COLO668 (cell line): ENCODE results near the gene VDAC1.
"Not testable (repeated sequence)": the region's sequence is repeated elsewhere in the genome, so short reads cannot be mapped to it uniquely, and the experiment has no call there.

ENCODE experiments used
- DNase-seq: peaks from one replicate; lab custom pipeline; 2025; ENCODE audit not compliant: unreplicated experiment; lab: John Stamatoyannopoulos, UW

VDAC1 gene

DNA sequence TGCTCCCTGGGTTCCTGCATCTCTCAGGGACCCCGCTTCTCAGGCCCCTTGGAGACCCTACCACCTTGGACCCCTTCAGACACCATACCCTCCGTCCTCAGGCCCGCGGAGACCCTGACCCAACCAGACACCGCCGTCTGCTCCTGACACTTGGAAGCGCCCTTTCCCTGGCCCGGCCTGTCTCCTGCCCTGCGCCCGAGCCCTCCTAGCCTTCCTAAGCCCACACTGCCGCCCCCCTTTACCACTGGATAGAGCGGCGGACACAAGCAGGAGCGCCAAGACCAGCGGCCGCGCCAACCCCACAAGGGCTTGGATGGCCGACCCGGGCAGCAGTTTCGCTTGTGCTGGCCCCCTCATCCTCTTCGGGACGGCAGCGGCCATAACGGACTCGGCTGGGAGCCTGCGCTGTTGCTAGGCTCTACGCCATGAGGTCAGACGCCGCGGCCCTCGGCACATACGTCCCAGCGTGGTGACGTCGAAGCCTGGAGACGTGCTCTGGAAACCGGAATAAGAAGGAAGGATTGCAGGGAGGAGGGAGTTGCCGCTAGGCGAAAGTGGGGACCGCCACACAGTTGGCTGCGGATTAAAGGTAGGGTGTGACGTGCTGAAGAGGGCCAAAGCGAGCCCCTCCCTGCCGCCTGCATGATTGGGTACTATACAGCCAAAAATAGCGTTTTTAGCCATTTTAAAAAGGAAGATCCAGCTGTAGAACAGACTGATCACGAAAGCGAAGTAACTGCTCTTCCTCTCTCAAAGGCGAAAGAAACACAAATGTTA is 36.4 kb downstream of the VDAC1 start, which contains the start of gene C5orf15:
TSS of gene C5orf15 (minus strand) at position 422 of the 777 bp plus-strand sequence. CDS start at position 381, 41 bp downstream.
- peak; percentile 90 for DNase-seq

DNA sequence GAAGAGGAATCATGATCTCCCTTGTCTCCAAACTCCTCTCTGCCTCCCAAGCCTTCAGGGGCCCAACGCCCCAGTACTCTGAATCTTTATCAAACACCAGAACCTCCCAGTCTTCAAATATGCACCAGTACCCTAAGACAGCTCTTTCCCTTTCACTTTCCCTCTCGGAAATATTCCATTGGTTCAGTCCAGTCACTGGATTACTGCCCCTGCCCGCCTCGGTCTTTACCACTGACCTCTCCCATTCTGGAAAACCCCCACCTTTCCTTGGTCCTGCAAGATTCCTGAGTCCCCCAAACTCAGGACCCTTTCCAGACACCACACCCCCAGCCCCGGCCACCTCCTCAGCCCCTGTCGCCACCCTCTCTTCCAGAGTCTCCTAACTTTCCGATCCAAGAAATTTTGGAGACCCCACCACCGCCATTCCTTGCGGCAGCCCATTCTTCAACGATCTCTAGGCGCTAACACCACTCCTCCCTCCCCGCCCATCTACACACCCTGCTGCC is 37.0 kb downstream of the VDAC1 start:
- peak; percentile 14 for DNase-seq

DNA sequence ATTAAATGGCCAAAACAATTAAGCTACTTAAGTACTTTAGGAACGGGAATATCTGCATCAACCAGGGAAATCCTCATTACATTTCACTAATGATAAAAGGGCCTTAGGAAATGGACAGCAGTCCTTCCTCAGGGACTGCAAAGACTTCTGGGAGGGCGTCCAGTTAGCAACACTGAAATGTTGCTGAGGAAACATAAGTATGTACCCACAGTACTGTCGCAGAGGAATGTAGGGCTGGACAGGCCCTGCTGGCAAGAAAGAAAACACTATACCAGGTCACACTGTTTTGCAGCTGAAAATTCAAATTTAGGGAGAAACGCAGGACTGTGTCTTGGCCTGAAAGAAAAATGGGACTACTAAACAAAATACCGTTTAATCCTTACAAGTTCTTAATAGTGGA is 37.7 kb downstream of the VDAC1 start:
- DNase-seq = no peak

DNA sequence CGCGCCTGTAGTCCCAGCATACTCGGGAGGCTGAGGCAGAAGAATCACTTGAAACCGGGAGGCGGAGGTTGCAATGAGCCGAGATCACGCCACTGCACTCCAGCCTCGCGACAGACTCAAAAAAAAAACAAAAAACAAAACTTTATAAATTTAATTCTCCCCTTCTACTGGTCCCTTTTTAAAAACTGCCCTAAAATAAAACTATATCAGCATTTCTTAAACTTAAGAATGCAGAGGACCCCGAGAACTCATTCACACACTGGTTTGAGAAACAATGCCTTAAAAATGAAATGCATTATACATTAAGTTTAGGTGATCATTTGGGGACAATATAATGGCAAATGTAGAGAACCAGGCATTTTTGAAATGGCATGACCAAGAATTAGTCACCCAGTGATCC is 38.7 kb downstream of the VDAC1 start:
- no peak for DNase-seq

DNA sequence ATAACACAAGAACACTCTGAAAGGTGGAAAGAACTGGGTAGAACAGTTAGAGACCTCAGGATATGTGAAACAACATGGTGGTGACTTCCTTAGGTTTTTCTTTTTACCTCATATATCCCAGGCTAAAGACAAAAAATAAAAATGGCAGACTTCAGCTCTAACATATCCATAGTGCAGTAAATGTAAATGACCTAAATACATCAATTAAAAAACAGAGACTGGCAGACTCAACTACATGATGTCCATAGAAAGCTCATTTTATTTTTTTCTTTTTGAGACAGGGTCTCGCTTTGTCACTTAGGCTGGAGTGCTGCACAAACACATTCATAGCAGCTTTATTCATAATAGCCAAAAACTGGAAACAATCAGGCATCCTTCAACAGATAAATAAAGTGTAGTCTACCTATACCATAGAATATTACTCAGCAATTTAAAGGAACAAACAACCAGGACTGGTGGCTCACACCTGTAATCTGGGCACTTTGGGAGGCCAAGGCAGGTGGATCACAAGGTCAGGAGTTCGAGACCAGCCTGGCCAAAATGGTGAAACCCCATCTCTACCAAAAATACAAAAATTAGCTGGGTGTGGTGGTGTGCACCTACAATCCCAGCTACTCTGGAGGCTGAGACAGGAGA is 41.2 kb downstream of the VDAC1 start:
- no peak for DNase-seq

DNA sequence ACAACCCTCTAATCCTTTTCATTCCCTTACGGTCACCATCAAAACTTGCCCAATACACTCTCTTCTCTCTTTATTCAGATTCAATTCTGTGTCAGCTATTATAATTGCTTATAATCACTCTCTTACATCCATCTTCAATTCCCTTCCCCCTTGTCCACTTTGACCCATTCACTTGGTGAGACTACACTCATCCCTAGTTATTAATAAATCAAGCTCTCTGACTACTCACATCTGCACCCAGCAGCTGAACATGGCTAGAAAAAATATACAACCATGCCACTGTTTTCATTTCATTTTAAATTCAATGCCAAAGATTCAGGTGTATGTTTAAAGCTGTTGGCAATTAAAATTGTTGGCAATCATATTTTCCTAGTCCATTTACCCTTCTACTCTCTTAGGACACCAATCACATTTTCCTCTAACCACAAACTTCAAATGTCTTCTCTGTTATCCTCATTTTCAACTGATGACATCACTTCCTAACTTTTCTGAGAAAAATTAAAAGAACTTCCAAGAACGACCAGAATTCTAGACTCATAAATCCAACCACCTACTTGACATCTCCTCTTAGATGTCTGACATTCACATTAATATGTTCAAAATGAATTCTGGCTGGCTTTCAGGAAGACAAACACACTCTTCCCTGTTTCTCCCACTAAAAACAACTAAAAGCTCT is 41.8 kb downstream of the VDAC1 start:
- no peak for DNase-seq

DNA sequence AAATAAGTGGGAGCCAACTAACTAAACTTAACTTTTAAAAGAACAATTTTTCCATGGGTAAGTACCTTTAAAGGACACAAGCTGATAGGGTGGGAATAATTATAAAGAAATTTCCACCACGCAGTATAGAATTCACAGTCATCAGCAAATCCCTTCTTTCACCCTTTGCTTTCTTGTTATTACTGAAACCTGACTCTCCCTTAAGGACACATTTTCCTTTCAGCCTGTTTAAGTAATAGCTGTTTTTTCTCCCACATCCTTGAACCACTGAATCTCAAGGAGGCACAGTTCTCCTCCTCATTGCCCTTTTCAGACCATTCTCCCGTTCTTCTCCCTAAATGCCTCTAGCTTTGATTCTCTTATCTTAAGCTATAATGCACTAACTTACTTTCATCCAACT is 42.6 kb downstream of the VDAC1 start:
- DNase-seq = no peak

DNA sequence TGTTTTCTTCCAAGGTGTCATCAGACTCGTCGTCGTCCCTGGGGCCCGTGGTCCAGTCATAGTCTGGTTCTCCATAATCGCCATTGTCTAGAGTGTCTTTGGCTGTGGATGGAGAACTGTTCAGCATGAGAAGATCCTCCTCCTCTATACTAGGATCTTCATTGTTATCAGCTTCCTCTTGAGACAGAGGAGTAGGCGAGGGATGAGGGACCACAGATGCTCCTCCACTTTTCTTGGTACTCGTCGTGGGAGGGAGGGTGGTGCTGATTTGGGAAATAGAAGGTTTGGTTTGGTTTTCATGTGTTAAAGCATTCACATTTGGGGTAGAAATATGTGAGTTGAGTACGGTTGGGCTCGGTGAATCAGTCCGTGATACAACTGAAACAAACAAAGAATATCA is 45.1 kb downstream of the VDAC1 start:
- no peak for DNase-seq

DNA sequence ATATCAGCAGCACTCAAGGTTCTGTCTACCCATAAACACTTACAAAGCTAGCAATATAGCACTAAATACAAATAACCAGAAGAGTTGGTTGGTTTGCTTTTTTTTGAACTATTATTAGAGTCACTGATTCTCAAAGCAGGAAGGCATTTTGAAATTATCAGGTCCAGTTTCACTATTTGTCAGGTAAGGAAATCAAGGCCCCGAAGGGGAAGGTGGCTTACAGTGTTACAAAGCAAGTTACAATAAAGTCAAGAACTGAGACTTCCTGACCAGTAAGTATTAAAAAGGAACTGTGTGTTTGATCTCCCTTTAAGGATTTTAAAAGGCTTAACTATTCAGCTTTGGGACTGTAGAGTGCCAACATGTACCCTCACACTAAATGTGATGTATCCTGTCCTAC is 47.2 kb downstream of the VDAC1 start:
- DNase-seq = no peak

DNA sequence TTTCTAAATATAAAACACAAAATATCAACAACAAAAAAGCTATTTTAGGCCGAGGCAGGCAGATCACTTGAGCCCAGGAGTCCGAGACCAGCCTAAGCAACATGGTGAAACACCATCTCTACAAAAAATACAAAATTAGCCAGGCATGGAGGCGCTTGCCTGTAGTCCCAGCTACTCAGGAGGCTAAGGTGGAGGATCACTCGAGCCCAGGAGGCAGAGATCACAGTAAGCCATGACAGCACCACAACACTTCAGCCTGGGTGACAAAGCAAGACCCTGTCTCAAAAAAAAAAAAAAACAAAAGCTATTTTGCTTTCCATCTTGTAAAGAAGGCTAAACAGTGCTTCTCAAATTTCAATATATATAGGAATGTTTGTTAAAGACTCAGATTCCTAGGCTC is 47.7 kb downstream of the VDAC1 start:
- DNase-seq = no peak

DNA sequence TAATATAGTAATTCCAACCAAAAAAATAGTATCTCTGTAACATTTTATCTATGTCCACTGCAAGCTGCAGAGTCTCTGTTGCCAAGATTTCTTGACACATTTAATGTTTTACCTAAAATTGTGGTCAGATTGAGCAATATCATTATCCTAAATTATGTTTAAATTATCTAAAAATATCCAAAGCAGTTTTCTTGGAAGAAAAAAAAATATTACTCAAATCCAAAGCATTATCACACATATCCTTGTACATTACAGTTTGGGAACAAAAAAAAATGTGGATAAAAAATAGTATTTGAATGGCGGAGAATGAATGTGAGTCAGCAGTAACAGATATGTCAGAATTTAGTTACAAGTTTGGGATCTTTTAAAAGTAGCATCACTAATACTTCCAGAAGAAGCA is 48.6 kb downstream of the VDAC1 start:
- DNase-seq = not testable (repeated sequence)

DNA sequence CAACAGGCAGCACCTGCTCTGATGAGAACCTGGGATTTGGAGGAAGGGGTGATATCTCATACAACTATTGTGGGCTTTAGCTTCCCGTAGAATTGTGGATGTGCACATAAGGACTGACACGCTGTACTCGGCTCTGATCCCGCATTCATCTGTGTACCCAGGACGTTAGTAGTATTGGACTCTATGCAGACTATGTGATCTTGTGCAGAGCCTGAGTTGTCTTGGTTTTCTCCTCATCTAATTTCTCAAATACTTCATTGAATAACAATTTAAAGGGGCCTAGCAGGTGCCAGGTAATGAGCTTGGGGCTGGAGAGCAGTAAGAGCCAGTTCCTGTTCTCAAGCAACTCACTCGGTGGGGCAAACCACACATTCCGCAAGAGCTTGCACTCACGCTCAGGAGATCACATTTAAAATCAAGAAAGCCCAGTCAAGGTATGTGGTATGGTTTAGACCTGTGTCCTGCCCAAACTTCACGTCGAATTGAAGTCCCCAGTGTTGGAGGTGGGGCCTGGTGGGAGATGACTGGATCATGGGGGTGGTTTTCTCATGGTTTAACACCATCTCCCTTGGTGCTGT is 51.1 kb downstream of the VDAC1 start:
- no peak for DNase-seq

DNA sequence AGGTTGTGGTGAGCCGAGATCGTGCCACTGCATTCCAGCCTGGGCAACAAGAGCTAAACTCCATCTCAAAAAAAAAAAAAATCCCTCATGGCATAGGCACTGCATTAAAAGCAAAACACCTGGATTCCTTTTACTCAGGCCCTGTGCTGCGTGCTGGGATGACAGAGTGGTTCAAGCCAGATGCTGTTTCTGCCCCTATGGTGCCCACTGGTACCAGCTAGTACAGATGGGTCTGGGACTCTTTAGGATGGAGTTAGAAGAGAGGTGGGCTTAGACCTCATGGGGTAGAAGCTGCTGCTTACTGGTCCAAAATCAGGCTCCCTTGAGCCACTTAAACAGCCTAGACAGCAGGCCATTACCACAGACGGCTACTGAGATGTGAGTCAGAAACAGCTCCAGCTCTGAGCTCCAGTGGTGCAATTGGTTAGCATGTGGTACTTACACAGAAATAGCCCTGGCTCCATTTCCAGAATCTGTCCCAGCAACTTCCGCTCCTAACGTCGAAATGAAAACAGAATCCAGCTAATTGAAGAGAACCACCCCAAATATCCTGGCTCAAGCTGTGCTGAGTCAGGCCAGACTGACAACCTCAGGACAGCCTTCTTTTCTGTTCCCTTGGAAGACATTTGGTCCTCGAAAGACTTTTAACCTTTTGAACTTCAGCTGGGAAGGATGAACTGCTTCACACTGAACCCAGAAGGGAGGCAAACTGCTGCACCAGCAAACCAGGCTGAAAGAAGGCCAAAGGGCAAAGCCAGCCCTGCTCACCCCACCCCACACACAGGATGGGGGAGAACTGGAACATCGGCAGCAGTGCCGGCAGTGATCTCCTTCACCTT is 51.8 kb downstream of the VDAC1 start:
- no peak for DNase-seq

DNA sequence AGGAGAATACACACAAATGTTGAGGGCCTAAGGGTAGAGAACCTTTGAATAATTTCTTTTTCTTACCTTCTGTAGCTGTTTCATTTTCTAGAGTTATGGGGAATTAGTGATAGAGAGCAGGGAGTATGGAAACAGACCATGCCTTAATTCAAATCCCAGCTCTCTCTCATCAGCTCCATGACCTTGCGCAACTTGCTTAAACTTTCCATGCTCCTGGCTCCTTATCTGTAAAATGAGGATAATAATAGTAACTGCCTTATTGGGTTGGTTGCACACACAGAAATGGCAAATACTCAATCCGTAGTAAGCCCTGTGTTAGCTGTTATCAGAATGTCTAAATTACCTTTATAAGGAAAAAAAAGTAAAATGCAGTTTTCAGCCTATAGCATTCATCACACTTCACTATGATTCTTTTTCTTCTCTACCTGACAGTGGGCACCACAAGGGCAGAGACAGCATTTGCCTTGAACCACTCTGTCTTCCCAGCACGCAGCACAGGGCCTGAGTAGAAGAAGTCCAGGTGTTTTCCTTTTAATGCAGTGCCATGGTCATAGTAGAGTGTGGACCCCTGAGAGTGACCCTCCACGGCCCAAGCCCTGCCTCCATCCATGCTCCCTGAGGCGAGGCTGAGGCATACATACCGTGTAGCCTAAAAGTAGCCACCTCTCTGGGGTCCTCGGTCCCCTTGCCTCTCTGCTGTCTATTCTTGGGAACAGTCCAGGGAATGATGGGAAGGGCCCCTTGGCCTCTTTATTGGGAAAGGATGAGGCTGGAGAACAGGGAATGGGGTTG is 53.8 kb downstream of the VDAC1 start:
- DNase-seq = no peak

DNA sequence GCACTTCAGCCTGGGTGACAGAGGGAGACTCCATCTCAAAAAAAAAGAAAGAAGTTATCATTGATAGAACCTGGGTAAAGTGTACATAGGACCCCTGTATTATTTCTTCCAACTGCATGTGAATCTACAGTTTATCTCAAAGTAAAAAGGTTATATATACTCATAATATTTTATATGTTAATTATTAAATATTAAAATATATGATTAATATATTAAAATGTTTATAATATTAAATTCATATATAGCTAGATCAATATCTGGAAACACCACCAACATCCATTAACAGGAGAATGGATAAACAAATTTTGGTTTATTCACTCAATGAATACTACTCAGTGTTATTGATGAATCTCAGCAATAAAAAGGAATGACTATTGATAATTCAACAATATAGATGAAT is 56.1 kb downstream of the VDAC1 start:
- DNase-seq = no peak

DNA sequence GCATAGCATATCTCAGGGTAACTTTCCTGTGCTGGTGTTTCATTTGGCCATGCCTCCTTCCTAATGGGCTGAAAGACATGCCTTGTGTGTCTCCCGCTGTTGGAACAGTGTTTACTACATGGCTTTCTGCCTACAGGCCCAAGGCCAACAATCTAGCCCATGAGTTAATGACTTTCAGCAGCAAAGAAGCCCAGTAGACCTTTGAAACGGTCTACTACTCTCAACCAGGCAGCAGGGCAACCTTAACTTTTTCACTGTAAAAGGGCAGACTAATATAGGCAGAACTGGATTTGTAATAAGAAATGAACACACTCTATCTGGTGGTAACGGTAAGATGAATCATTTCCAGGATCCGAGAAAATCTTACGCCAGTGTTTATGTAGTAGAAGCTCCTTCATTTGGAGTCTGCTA is 57.3 kb downstream of the VDAC1 start:
- no peak for DNase-seq

DNA sequence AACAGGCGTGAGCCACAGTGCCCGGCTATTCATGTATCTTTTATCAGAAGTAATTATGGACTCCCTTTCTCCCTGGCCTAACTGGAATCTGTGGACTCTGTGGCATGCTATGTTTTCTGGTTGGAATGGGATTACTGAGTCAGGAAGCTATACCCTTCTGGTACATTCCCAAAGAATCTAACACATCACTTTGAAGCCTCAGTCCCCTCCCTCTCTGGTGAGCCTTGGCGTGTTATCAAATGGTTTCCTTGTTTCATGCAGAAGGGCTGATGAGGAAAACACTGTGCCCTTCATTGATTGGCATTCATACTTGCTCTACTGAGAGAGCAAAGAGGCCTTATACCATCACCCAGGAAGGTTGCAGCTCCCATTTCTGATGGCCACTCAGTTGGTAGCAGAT is 59.2 kb downstream of the VDAC1 start:
- no peak for DNase-seq

DNA sequence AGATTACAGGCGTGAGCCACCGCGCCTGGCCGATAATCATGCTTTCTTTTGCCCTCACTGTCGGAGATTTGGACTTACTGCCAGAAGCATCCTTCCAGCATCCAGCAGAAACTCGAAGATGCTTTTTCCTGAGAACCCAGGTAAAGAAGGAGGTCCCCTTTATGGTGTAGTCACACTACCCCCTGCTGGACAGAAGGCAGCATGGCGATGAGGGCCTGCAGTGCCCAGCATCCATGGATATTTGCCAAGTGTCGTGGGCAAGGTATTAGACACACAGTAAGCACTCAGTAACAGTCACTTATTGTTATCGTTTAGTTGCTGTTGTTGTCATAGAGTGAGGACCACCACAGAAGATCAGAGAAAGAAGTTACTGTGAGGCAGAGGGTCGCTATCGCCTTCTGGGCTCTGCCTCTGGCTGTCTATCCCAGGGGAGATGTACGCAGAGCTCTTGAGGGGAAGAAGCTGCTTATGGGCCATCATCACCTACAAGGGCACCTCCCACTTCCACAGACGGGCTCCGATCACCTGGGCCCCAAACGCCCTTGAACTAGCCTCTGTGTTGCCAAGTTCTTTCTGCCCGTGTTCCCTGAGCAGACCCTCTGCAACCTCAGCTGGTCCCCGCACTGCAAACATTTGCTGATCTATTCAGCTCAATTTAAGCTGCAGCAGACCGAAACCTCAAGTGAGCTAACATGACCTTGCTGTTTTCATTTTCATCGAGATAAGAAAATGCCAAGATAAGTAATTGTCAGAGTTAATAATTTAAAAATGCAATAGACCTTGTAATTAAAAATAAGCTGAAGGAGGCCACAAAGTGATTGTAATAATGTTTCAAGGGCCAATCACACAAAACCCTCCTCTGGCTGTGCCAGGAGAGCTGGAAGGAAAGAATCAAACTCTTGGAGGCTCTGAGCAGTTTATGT is 60.3 kb downstream of the VDAC1 start:
- peak; percentile 45 for DNase-seq

DNA sequence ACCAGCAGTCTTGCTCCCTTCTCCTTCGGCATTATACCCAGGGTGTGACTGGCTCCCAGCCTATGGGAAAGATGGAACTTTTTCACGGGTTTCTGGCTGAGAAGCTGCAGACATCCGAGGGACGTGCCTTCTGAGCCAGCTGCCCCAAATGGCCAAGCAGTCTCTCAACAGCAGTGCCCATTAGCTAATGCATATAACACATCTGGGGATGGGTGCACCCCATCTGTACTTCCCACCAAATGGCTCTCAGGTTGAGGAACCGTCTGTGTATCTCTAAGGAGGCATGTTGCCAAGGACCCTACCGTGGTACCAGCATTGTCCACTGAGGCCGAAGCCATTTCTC is 61.3 kb downstream of the VDAC1 start:
- DNase-seq = no peak
